GM18909 (cell line): ENCODE data around the gene CCDC150.

Experiments
- ATAC-seq: cut with Tn5 transposase; IDR thresholded peaks from one replicate; pipeline ENCODE4 v1.9.1; 2021; ENCODE audit warnings: mild to moderate bottlenecking; ENCODE audit not compliant: unreplicated experiment, poor library complexity

CCDC150 gene

GRCh38 chr2:196758474-196759377 is 119.2 kb downstream of the CCDC150 start:
- no peak for ATAC-seq

GRCh38 chr2:196759378-196759706 is 119.8 kb downstream of the CCDC150 start:
- ATAC-seq: no peak

- no peak for ATAC-seq
Observed at GRCh38 chr2:196767101-196767500, 127.6 kb downstream of the CCDC150 start.
